Activated CD8-positive, alpha-beta memory T cell treated with anti-CD3 and anti-CD28 coated beads for 36 hours (primary cell): ENCODE data around the gene GRM4. TPM values are rescaled to one million over a fixed set of nuclear protein-coding genes. Genes with fewer than 3 reads are reported as not detected.
"Not testable (repeated sequence)": the region's sequence is repeated elsewhere in the genome, so short reads cannot be mapped to it uniquely, and the experiment has no call there.

ENCODE experiments used
- CTCF ChIA-PET: fragments of 350-600 bp; sonication (Branson Sonifier 250); formaldehyde crosslinking; loops from one replicate; lab custom pipeline; 2021; ENCODE audit warnings: antibody characterized with exemption; lab: Charles Lee
- POLR2A ChIA-PET: fragments of 350-600 bp; sonication (Branson Sonifier 250); formaldehyde crosslinking; loops from one replicate; lab custom pipeline; 2021; ENCODE audit warnings: antibody characterized with exemption; lab: Charles Lee
- total RNA-seq, 2 experiments: library from RNA; stranded (reverse); gene quantifications; one replicate each; pipeline ENCODE4 v1.2.3, GENCODE V29; 2021

Gene GRM4
- total RNA-seq, result under 1 TPM; 0.08 TPM

DNA sequence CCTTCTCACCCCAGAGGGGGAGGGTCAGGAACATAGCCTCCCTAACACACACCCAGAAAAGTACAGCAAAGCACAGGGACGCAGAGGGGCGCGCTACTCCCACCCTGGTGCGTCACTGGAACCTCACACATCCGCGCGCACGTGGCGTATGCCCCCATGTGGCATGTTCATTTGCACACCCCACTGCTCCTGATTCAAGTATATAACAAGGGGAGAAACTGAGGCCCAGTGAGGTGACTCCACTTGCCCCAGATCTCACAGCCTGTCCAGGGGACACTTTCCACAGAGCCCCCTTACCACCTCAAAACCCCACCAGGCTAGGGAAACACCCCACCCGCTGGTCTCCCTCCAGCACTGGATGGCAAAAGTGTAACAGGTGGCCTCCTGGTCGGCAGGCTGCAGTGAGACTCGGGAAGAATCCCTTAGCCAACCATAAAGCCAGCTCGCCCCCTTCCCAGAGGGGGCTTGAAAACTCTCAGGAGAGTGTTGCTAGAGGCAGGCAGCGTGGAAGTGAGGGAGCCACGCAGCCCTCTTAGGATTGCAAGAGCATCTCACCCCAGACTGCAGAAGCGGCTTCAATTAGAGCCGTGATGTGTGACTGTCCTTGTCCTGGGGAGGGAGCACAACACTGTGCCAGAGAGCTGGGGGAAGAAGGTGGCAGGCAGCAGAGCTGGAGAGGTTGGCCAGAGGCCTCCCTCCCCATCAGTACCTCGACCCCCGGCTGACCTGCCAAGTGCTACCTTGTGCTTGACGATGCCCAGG, at the start of gene GRM4:
Gene GRM4, minus strand, starts transcription at position 67 of the 762 bp plus-strand sequence. CDS start 12,591 bp downstream, outside the sequence.
- CTCF ChIA-PET, result no interaction called here
- POLR2A ChIA-PET, result no interaction called here

DNA sequence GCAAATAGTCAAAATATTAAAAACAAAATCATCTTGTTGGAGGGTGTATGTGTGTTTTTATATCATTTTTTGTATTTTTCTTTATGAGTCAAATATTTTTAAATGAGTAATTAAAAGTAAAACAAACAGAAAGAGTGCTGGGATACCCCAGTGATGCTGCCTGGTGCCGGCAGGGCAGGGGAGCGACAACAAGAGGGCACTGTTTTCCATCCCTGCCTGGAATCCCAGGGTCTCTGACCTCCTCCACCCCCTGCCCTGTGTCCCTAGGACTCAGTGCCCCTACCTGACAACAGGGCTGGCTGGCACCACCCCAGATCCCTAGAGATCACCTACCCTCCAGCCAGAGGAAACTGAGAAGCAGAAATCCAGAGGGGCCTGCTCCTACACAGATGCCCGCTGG, 48.9 kb upstream of the GRM4 start:
- ChIA-PET POLR2A (no interaction called here), CTCF (interaction anchor here (1.6 to 2.4 kb wide), 2 partner anchors 10 to 11 kb away, joined by 9 to 12 read pairs; no protein-coding TSS in a partner anchor)

DNA sequence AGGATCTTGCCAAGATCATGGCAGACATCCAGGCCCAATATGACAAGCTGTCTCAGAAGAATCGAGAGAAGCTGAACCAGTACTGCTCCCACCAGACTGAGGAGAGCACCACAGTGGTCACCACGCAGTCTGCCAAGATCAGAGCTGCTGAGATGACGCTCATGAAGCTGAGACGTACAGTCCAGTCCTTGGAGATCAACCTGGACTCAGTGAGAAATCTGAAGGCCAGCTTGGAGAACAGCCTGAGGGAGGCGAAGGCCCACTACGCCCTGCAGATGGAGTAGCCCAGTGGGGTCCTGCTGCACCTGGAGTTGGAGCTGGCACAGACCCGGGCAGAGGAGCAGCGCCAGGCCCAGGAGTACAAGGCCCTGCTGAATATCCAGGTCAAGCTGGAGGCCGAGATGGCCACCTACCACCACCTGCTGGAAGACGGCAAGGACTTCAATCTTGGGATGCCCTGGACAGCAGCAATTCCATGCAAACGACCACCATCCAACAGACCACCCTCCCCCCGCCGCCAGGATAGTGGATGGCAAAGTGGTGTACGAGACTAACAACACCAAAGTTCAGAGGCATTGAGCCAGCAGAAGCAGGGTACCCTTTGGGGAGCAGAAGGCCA, 44.7 kb upstream of the GRM4 start:
- ChIA-PET POLR2A (no interaction called here), CTCF (interaction anchor here (1.0 to 2.5 kb wide), 3 partner anchors 27 to 558 kb away, joined by 3 to 10 read pairs (median 3); no protein-coding TSS in a partner anchor)

DNA sequence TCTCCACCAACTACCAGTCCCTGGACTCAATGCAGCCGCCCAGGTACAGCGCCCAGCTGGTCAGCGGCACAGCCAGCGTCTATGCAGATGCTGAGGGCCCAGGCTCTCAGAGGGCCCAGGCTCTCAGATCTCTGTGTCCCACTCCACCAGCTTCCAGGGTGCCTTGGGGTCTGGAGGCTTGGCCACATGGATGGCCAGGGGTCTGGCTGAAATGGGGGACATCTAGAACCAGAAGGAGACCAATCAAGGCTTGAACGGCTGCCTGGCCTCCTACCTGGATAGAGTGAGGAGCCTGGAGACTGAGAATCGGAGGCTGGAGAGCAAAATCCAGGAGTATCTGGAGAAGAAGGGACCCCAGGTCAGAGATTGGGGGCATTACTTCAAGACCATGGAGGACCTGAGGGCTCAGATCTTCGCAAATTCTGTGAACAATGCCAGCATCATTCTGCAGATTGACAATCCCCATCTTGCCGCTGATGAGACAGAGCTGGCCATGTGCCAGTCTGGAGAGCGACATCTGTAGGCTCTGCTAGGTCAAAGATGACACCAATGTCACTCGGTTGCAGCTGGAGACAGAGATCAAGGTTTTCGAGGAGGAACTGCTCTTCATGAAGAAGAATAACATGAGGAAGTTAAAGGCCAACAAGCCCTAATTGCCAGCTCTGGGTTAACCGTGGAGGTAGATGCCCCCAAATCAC, 44.1 kb upstream of the GRM4 start:
- POLR2A ChIA-PET, result no interaction called here
- CTCF ChIA-PET, result interaction anchor here (1.0 to 2.5 kb wide), 3 partner anchors 27 to 557 kb away, joined by 3 to 10 read pairs (median 3); no protein-coding TSS in a partner anchor

DNA sequence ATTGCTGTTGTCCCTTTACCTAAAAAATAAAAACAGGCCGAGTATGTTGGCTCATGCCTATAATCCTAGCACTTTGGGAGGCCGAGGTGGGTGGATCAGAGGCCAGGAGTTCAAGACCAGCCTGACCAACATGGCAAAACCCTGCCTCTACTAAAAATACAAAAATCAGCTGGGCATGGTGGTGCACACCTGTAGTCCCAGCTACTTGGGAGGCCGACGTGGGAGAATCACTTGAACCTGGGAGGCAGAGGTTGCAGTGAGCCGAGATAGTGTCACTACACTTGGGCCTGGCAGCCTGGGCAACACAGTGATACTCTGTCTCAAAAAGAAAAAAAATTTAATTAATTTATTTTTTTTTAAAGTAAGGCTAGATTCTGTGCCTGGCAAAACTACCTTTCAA, 38.8 kb upstream of the GRM4 start:
- CTCF ChIA-PET, result interaction anchor here (2.5 kb wide), 1 partner anchor 11 kb away, joined by 9 read pairs; no protein-coding TSS in a partner anchor
- POLR2A ChIA-PET, result not testable (repeated sequence)

DNA sequence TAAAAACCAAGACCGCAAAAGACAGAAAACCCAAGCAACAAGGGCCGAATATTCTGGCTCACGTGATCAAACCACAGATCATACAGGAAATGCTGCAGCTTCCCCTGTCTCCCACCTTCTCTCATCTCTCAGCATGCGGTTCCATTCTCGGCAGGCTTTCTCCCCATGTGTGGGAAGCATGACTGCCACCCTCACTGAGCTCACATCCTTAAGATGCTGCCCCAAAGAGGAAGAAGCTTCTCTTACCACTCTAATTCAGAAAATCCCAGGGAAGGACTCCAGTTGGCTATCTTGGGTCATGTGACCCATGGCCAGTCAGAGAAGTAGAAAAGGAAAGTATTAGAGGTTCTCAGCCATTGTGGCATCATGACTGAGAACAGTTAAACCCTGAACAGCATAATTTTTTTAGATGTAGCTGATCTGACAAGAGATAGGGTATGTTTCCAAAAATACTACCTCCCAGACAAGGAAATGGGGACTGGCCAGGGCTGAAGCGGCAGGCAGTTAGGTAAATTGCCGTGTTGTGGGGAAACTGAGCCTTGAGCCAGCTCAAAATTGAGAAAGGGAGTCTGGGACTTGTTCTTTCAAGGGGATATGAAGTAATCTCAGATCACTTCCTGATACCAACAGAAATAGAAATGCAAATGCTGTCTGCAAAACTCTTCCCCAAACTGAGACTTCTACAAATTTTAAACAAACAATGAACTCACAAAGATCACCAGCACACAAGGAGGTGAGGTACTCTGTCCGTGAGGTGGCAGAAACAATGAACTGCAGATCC, 37.1 kb upstream of the GRM4 start:
- POLR2A ChIA-PET, result interaction anchor here (0.5 to 1.2 kb wide), 7 partner anchors 13 to 1160 kb away, joined by 3 to 6 read pairs (median 4); partner anchors contain the start of gene RPS10
- CTCF ChIA-PET, result interaction anchor here (1.2 to 2.5 kb wide), 2 partner anchors 13 to 19 kb away, joined by 6 to 9 read pairs; no protein-coding TSS in a partner anchor

DNA sequence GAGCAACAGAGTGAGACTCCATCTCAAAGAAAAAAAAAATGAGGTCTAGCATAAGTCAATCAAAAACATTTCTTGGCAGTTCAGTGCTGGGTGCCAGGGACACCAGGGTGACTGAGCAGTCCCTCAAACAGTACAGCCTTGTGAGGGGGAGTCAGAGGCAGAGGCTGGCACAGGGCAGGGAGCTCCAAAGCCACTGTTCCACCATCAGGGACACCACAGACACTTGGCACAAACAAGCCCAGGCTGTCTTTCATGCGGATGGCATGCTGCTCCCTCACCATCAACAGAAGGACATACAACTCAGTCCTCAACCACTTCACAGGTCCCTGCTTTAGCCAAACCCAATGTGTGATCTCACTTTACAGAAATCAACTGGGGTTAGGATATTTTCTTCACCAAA, 36.0 kb upstream of the GRM4 start:
- ChIA-PET CTCF (no interaction called here), POLR2A (interaction anchor here (0.6 kb wide), 1 partner anchor 934 kb away, joined by 3 read pairs; no protein-coding TSS in a partner anchor)

DNA sequence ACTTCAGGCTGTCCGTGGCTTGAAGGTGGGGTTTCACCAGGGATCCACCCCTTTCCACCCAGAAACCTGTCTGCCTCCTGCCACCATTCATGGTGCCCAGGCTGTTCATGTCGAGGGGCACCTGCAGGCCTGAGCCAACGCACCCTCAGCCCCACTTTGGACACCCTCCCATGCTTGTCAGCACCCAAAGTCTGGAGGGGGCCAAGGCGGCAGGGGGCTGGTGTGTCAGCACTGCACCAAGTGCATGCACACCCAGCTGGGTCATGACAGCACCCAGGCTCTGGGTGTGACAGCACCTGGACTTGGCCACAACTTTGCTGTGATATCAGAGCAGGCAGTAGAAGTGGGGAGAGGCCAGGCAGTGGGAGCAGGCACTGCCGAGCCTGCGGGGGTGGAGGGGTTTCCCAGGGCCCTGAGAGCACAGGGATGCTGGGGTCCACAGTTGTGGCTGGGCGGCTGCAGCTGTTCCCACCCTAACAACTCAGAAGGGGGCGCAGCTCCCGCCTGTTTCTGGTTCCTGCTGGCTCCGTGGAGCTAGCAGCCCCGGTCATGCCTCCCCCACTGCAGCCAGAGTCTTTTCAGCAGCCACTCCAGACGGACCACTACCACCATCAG, 33.3 kb upstream of the GRM4 start:
- CTCF ChIA-PET, result interaction anchor here (0.8 to 1.4 kb wide), 2 partner anchors 70 to 163 kb away, joined by 3 read pairs; no protein-coding TSS in a partner anchor
- POLR2A ChIA-PET, result no interaction called here

DNA sequence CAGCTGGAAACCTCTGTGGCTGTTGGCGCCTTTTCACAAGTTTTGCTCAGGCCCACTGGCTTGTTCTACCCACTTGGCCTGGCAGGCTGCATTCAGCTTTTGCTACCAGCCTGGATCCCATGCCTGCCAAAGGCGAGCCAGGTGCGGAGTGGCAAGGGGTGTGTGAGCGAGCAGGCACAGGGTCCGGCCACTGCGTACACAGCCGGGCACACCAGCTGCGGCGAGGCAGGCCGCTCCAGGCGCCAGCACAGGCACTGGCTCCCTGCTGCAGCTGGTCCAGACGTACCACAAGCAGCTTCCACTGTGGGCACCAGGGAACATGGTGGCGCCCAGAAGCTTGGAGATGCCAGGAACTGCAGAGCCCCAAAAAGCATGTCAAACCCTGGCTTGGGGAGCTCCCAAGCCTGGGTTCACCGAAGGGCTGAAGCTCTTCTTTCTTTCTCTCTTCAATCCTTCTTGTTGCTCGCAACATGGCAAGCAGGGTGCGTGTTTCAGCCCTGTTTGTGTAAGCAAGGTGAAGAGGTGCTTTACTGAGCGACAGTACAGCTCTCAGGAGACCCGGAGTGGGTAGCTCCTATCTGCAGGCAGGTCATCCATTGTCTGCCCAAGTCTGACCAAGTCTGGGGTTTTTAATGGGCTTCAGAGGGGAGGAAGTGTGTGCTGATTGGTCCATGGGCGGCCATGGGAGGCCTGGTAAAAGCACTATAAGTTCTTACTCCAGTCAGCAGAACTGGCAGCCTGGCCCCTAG, 32.6 kb upstream of the GRM4 start:
- ChIA-PET CTCF (interaction anchor here (0.7 to 1.4 kb wide), 2 partner anchors 15 to 71 kb away, joined by 3 read pairs; no protein-coding TSS in a partner anchor), POLR2A (no interaction called here)

DNA sequence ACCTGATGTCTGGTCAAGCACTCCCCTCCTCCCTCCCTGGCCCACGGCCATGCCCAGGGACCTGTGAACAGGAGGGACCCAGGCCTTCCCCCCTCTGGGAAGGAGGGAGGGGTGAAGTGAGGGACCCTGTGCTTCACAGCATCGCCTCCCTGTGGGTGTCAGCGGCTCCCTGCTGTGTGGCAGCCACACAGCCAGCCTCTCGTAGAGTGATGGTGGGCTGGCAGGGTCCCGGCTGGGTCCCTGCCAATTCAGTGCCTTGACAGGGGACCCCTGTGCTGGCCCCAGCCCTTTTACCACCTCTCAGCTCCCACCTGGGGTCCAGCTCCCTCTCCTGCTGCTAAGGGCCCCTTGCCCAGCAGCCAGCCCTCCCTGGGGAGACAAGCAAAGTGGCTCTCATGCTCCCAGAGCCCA, 31.3 kb upstream of the GRM4 start:
- ChIA-PET POLR2A (no interaction called here), CTCF (interaction anchor here (1.0 to 1.2 kb wide), 2 partner anchors 14 to 18 kb away, joined by 3 to 4 read pairs; no protein-coding TSS in a partner anchor)

DNA sequence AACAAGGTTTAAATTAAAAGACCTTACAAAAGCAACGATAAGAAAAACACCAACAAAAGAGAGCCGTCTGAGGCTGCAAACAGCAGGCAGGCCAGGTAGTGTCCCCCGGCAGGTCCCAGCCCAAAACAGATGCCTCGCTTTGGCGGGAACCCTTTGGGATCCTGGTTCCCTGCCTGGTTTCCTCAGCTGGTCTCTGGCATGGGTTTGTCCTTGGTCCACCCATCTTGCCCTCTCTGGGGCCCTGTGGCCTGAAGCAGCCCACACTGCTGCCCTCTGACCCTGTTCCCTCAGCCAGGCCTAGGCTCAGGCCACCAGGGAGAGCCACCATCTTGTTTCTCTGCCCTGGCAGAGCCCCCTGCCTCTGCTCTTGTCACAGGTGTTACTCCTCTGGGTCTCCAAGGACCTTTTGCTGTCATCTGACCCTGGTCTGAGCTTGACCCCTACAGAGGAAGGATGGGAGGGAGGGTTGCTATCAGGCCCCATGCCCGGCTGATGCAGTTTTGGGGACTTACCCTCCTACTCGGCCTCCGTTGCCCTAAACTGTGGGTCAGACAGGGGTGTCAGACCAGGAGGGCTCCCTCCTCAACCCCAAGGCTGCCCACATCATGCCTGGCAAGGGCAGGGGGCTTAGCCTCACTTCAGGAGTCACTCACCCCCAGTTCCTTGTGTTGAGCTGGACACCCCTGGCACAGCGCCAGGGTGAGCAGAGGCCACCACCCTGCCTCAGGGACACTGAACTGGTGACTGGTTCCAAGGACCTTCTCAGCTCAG, 30.6 kb upstream of the GRM4 start:
- CTCF ChIA-PET, result interaction anchor here (0.5 to 1.2 kb wide), 3 partner anchors 13 to 90 kb away, joined by 3 to 4 read pairs (median 3); no protein-coding TSS in a partner anchor
- POLR2A ChIA-PET, result no interaction called here

DNA sequence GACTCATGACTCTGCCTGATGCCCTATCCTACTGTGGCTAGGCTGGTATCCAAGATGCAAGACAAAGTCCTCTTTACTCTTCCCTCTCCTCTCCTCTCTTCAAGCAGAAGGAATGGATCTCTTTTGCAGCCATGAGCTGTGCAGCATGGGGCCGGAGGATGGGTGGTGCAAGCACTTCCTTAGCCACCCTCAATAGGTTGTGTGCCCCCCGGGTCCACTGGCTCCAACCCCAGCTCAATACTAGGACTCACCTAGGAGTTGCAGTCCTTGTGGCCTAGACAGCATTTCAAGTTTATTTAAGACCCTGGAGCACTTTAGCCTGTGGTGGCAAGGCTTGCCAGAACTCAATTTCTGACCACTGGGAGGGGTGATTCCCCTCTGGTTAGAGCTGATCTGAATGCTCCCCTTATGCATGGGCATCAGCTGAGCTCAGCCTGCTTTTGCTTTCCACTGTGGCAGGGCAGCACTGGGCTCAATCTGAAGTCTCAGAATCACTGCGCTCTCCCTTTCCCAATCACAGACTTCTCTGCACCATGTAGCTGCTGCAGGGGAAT, 29.0 kb upstream of the GRM4 start:
- CTCF ChIA-PET, result no interaction called here
- POLR2A ChIA-PET, result no interaction called here

DNA sequence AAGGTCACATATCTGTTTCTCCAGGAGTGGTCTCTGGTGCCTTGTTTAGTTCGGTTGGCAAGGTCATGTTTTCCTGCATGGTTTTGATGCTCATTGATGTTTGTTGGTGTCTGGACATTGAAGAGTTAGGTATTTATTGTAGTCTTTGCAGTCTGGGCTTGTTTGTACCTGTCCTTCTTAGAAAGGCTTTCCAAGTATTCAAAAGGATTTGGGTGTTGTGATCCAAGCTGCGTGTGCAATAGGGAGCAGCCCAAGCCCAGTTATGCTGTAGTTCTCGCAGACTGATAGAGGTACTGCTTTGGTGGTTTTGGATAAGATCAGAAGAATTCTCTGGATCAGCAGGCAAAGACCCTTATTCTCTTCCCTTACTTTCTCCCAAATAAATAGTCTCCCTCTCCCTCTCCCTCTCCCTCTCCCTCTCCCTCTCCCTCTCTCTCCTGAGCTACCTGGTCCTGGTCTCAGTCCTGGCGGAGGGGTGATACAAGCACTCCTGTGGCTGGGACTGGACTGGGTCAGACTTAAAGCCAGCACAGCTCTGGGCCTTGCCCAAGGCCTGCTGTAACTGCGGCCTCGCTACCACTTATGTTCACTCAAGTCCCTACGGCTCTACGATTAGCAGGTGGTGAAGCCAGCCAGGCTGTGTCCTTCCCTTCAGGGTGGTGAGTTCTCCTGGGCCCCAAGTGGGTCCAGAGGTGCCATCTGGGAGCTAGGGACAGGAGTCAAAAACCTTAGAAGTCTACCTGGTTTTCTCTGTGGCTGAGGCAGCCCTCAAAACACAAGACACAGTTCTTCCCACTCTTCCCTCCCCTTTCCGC, 27.3 kb upstream of the GRM4 start:
- ChIA-PET POLR2A (interaction anchor here (0.7 kb wide), 1 partner anchor 1227 kb away, joined by 4 read pairs; no protein-coding TSS in a partner anchor), CTCF (no interaction called here)

DNA sequence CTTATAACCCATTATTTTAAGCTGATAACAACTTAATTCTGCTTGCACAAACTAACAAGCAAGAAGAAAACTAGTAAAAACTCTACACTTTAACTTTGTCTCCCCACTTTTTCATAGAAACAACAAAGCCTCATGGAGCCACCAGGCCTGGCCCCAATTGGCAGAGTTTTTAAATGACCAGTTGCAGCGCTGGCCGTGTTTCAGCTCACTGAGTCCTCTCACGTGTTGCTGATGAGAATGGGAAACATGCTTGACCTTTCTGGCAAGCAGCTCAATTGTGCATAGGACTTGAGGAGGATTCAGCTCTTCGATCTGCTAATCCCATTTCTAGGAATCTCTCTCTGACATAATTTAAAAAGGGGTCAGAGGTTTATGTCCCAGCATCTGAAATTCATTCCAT, 24.5 kb upstream of the GRM4 start:
- POLR2A ChIA-PET, result no interaction called here
- CTCF ChIA-PET, result no interaction called here

DNA sequence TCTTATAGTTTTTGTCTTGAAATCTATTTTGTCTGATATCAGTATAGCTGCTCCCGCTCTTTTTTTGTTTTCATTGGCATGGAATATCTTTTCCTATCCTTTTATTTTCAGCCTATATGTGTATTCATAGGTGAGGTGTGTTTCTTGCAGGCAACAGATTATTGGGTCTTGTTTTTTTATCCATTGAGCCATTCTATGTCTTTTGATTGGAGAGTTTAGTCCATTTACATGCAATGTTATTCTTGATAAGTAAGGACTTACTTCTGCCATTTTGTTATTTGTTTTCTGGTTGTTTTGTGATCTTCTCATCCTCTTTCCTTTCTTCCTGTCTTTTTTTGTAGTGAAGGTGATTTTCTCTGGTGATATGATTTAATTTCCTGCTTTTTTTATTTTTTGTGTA, 24.0 kb upstream of the GRM4 start:
- POLR2A ChIA-PET, result no interaction called here
- CTCF ChIA-PET, result no interaction called here
